ENCODE measurements around the gene TSC2.
"Not testable (repeated sequence)": the region's sequence is repeated elsewhere in the genome, so short reads cannot be mapped to it uniquely, and the experiment has no call there.

TSC2 gene

GRCh38 chr16:2124694-2125444 lies 77.1 kb downstream of the TSC2 start:
- not testable (repeated sequence) for DNase-seq

- DNase-seq = not testable (repeated sequence)
Observed at GRCh38 chr16:2125609-2126008, 77.8 kb downstream of the TSC2 start.

- DNase-seq = not testable (repeated sequence)
Observed at GRCh38 chr16:2126161-2126743, 78.5 kb downstream of the TSC2 start.

GRCh38 chr16:2126928-2127556 lies 79.3 kb downstream of the TSC2 start:
- DNase-seq = not testable (repeated sequence)

- DNase-seq = not testable (repeated sequence)
Observed at GRCh38 chr16:2127630-2128280, 80.0 kb downstream of the TSC2 start.

- DNase-seq = not testable (repeated sequence)
Observed at GRCh38 chr16:2129251-2129650, 81.5 kb downstream of the TSC2 start.

GRCh38 chr16:2129890-2130447 lies 82.2 kb downstream of the TSC2 start:
- not testable (repeated sequence) for DNase-seq

GRCh38 chr16:2133797-2134196 lies 86.0 kb downstream of the TSC2 start:
- not testable (repeated sequence) for DNase-seq

- DNase-seq = not testable (repeated sequence)
Observed at GRCh38 chr16:2135071-2135470, 87.3 kb downstream of the TSC2 start.

- peak; percentile 62 for DNase-seq
Observed at GRCh38 chr16:2135770-2136490, 88.1 kb downstream of the TSC2 start, which contains the start of gene PKD1. Gene PKD1, minus strand, starts transcription at chr16:2135898. Its CDS starts 209 bp downstream, at chr16:2135689.
